Esophagus squamous epithelium (tissue), 5 donors: ENCODE measurements around the gene NR2F6. TPM values are rescaled to one million over a fixed set of nuclear protein-coding genes. Genes with fewer than 3 reads are reported as not detected.

Experiments used
- DNase-seq: peaks from one replicate; lab custom pipeline; 2025; lab: John Stamatoyannopoulos, UW
- H3K27ac ChIP-seq, 4 donors: fragments of 200-600 bp; sonication (generic); one replicate each; pipeline ENCODE4 v1.5.1; 2016 to 2019; ENCODE audit warnings: mild to moderate bottlenecking in 1 of 4
- H3K27me3 ChIP-seq, 4 donors: fragments of 200-600 bp; sonication (generic); 1 replicate in 3 of 4; 2 replicates in 1 of 4; pipeline versions ENCODE4 v1.5.1 to v1.6.0; 2017 to 2021; ENCODE audit warnings: antibody characterized with exemption in 1 of 4
- H3K36me3 ChIP-seq, 3 donors: fragments of 200-600 bp; sonication (generic); one replicate each; pipeline ENCODE4 v1.5.1; 2016 to 2019
- H3K4me1 ChIP-seq, 3 donors: fragments of 200-600 bp; sonication (generic); one replicate each; pipeline ENCODE4 v1.5.1; 2017 to 2019
- H3K4me3 ChIP-seq, 4 donors: fragments of 200-600 bp; sonication (generic); 1 replicate in 3 of 4; 2 replicates in 1 of 4; pipeline ENCODE4 v1.5.1; 2016 to 2019; ENCODE audit warnings: mild to moderate bottlenecking in 2 of 4, moderate library complexity in 1 of 4
- H3K9me3 ChIP-seq, 3 donors: fragments of 200-600 bp; sonication (generic); one replicate each; pipeline ENCODE4 v1.5.1; 2016 to 2019
- CTCF ChIP-seq, 6 experiments: fragments of 450-650 bp in 4 of 6; fragments of 200-600 bp in 2 of 6; sonication (generic) in 2 of 6; IDR thresholded peaks; one replicate each; pipeline ENCODE4 v1.5.1; 2016 to 2019; ENCODE audit warnings: antibody characterized with exemption in 6 of 6, mild to moderate bottlenecking in 4 of 6, moderate library complexity in 4 of 6
- POLR2A ChIP-seq, 4 donors: fragments of 450-650 bp; IDR thresholded peaks; one replicate each; pipeline ENCODE4 v1.6.1; 2017; ENCODE audit warnings: antibody characterized with exemption in 4 of 4, mild to moderate bottlenecking in 4 of 4, moderate library complexity in 3 of 4
- WGBS, 2 donors: methylation state at CpG; one replicate each; pipeline ENCODE4 v1.1.5; 2018; 5-methylcytosine and 5-hydroxymethylcytosine counted together
- intact Hi-C: fragments of 100-400 bp; cut with DNase I; formaldehyde crosslinking; loops from one replicate; pipeline ENCODE4 v1.15.0; 2022
- total RNA-seq, 4 donors: library from RNA; depleted of rRNA; stranded (reverse); fragments of >200 nt; gene quantifications; one replicate each; pipeline ENCODE4 v1.1.0, GENCODE V29; 2016
- donor health status: DM: yes; HTN: yes; CAD: no.

Gene NR2F6
- total RNA-seq, 4 donors from 2014 or later: 52.8 to 115 (median 82.7) TPM

- H3K4me3 ChIP-seq: no peak overlapping the region
- no peak overlapping the region for H3K27ac ChIP-seq
- WGBS, 2 donors: 75 to 89% methylated on average over 11 to 12 of the region's 13 CpGs
- no peaks in the 10 kb centered on the region for H3K9me3 ChIP-seq
- TF ChIP-seq POLR2A (IDR thresholded peaks at IDR 0.05) (no peak), CTCF (IDR thresholded peaks at IDR 0.05) (no peak)
- no peaks in the 10 kb centered on the region for H3K27me3 ChIP-seq
- DNase-seq: no peak
- H3K4me1 ChIP-seq: peaks cover 24 to 66% (median 27%) of the 10 kb centered on the region in 3 donors
- H3K36me3 ChIP-seq: peaks cover 0 to 71% (median 5%) of the 10 kb centered on the region in 3 donors
- intact Hi-C loops: no loop called here
Measured at GRCh38 chr19:17237747-17238706, 7.7 kb downstream of the NR2F6 start.

GRCh38 chr19:17236811-17237543, 8.7 kb downstream of the NR2F6 start:
- DNase-seq: no peak

GRCh38 chr19:17235971-17236777, 9.5 kb downstream of the NR2F6 start:
- no peaks in the 10 kb centered on the region for H3K9me3 ChIP-seq
- intact Hi-C loops: no loop called here
- H3K4me1 ChIP-seq: peaks cover 13 to 47% (median 21%) of the 10 kb centered on the region in 3 donors
- no peak for TF ChIP-seq CTCF (IDR thresholded peaks at IDR 0.05)
- TF ChIP-seq POLR2A (IDR thresholded peaks at IDR 0.05): no peak
- H3K27me3 ChIP-seq: no peaks in the 10 kb centered on the region
- peak overlapping the region; percentile 64 to 89 (median 74) for H3K27ac ChIP-seq
- H3K36me3 ChIP-seq: peaks cover 5 to 87% (median 14%) of the 10 kb centered on the region in 3 donors
- no peak for DNase-seq
- 6 to 13% methylated on average over 3 to 4 of the region's 27 CpGs for WGBS, 2 donors
- peak overlapping the region; percentile 37 to 80 (median 46) for H3K4me3 ChIP-seq

More at GRCh38 chr19:17236811-17237543, 8.7 kb downstream of the NR2F6 start:
- Histone ChIP-seq H3K27me3 (no peaks in the 10 kb centered on the region), H3K9me3 (no peaks in the 10 kb centered on the region), H3K4me1 (peaks cover 18 to 55% (median 21%) of the 10 kb centered on the region in 3 donors), H3K27ac (peak overlapping the region; percentile 44 to 89 (median 66)), H3K36me3 (peaks cover 5 to 81% (median 12%) of the 10 kb centered on the region in 3 donors), H3K4me3 (no peak overlapping the region)
- WGBS, 2 donors: 70 to 72% methylated on average over 5 to 15 of the region's 18 CpGs
- intact Hi-C loops: no loop called here
- TF ChIP-seq POLR2A (IDR thresholded peaks at IDR 0.05) (no peak), CTCF (IDR thresholded peaks at IDR 0.05) (no peak)

GRCh38 chr19:17235300-17235970, 10.3 kb downstream of the NR2F6 start:
- no peaks in the 10 kb centered on the region for H3K9me3 ChIP-seq
- peaks cover 13 to 40% (median 21%) of the 10 kb centered on the region in 3 donors for H3K4me1 ChIP-seq
- WGBS, 2 donors: no CpG with 5 or more reads among the region's 80 CpGs
- DNase-seq: no peak
- peak overlapping the region; percentile 64 to 89 (median 74) for H3K27ac ChIP-seq
- peak; percentile 33 to 68 (median 46) for TF ChIP-seq CTCF (IDR thresholded peaks at IDR 0.05)
- TF ChIP-seq POLR2A (IDR thresholded peaks at IDR 0.05): no peak
- H3K4me3 ChIP-seq: peak overlapping the region; percentile 37 to 80 (median 46)
- H3K36me3 ChIP-seq: peaks cover 10 to 87% (median 14%) of the 10 kb centered on the region in 3 donors
- intact Hi-C loops: no loop called here
- no peaks in the 10 kb centered on the region for H3K27me3 ChIP-seq
